DND-41 (cell line): ENCODE data around the gene PRODH.
"Not testable (repeated sequence)": the region's sequence is repeated elsewhere in the genome, so short reads cannot be mapped to it uniquely, and the experiment has no call there.

Experiments
- ATAC-seq: fragments of 200-7000 bp; cut with Tn5 transposase; 3 replicates; pipeline ENCODE4 v1.9.1; 2021; ENCODE audit warnings: low read depth; ENCODE audit not compliant: insufficient read depth
- DNase-seq: peaks from one replicate; pipeline ENCODE4 v3.0.0-alpha.2; 2020
- H2AFZ ChIP-seq: 2 replicates; pipeline ENCODE4 v1.6.0; 2012; ENCODE audit warnings: low read depth, low read length
- H3K27ac ChIP-seq: 2 replicates; pipeline ENCODE4 v1.5.1; 2012; ENCODE audit warnings: low read length, inconsistent platforms
- H3K27me3 ChIP-seq: fragments of 200-600 bp; sonication (generic); 2 replicates; pipeline ENCODE4 v1.6.0; 2012; ENCODE audit warnings: low read length, mild to moderate bottlenecking, inconsistent platforms; ENCODE audit not compliant: insufficient read depth, poor library complexity
- H3K36me3 ChIP-seq: 2 replicates; pipeline ENCODE4 v1.5.1; 2012; ENCODE audit warnings: low read length, inconsistent platforms; ENCODE audit not compliant: insufficient read depth
- H3K4me1 ChIP-seq: 2 replicates; pipeline ENCODE4 v1.5.1; 2012; ENCODE audit warnings: mild to moderate bottlenecking, low read length; ENCODE audit not compliant: insufficient read depth
- H3K4me2 ChIP-seq: 2 replicates; pipeline ENCODE4 v1.6.0; 2012; ENCODE audit warnings: mild to moderate bottlenecking, moderate library complexity, low read length, inconsistent platforms; ENCODE audit not compliant: insufficient read depth
- H3K4me3 ChIP-seq, 2 experiments: fragments of 200-600 bp in 1 of 2; shearing (Covaris generic) in 1 of 2; 2 replicates each; pipeline ENCODE4 v1.5.1; 2012 to 2016; ENCODE audit warnings: inconsistent platforms in 2 of 2, low read length in 2 of 2, mild to moderate bottlenecking in 2 of 2, low read depth in 1 of 2, moderate library complexity in 1 of 2
- H3K79me2 ChIP-seq: 2 replicates; pipeline ENCODE4 v1.6.0; 2012; ENCODE audit warnings: low read length, inconsistent platforms; ENCODE audit not compliant: insufficient read depth
- H3K9ac ChIP-seq: 2 replicates; pipeline ENCODE4 v1.6.0; 2012; ENCODE audit warnings: low read depth, mild to moderate bottlenecking, inconsistent platforms, low read length, moderate library complexity
- H3K9me3 ChIP-seq: 2 replicates; pipeline ENCODE4 v1.5.1; 2012; ENCODE audit warnings: low read length, moderate library complexity, mild to moderate bottlenecking, inconsistent platforms; ENCODE audit not compliant: insufficient read depth, severe bottlenecking
- H4K20me1 ChIP-seq: 2 replicates; pipeline ENCODE4 v1.6.0; 2012; ENCODE audit warnings: low read length; ENCODE audit not compliant: insufficient read depth
- EZH2 ChIP-seq: IDR thresholded peaks from 3 replicates; pipeline ENCODE4 v1.6.1; 2012; ENCODE audit warnings: borderline replicate concordance, low read depth, mild to moderate bottlenecking, moderate library complexity, low read length, inconsistent platforms; ENCODE audit not compliant: severe bottlenecking
- TF ChIP-seq, protein P1 (sequence below): IDR thresholded peaks from 2 replicates; pipeline ENCODE4 v1.5.1; 2012; ENCODE audit warnings: borderline replicate concordance, low read length, moderate library complexity, mild to moderate bottlenecking; ENCODE audit not compliant: poor library complexity, severe bottlenecking; ENCODE audit errors: extremely low read depth

Gene PRODH

DNA sequence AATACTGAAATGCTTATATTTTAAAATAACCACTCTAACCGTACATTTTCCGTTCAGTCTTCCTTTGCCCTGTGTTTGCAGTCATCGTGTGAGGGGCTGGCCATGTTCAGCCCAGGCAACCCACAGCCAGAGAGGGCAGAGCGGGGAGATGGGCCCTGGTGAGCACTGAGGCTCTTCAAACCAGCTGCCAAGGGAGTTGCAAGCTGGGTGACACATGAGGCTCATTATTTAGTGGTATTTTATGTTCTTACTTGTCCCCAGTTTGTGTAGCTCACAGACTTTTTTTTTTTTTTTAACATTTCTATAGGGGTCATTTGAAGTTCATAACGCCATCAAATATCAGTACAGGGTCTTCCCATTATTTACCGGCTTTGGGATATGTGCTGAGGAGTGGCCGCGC lies 48.0 kb downstream of the PRODH start:
- Histone ChIP-seq H2AFZ (no peak overlapping the region), H3K9ac (no peak overlapping the region), H3K36me3 (no peaks in the 10 kb centered on the region), H3K79me2 (no peaks in the 10 kb centered on the region), H3K27ac (no peak overlapping the region), H3K4me1 (no peaks in the 10 kb centered on the region), H4K20me1 (no peaks in the 10 kb centered on the region), H3K9me3 (no peaks in the 10 kb centered on the region), H3K27me3 (no peaks in the 10 kb centered on the region), H3K4me3 (no peak overlapping the region), H3K4me2 (no peak overlapping the region)
- no peak for TF ChIP-seq EZH2
- TF ChIP-seq, protein P1, sequence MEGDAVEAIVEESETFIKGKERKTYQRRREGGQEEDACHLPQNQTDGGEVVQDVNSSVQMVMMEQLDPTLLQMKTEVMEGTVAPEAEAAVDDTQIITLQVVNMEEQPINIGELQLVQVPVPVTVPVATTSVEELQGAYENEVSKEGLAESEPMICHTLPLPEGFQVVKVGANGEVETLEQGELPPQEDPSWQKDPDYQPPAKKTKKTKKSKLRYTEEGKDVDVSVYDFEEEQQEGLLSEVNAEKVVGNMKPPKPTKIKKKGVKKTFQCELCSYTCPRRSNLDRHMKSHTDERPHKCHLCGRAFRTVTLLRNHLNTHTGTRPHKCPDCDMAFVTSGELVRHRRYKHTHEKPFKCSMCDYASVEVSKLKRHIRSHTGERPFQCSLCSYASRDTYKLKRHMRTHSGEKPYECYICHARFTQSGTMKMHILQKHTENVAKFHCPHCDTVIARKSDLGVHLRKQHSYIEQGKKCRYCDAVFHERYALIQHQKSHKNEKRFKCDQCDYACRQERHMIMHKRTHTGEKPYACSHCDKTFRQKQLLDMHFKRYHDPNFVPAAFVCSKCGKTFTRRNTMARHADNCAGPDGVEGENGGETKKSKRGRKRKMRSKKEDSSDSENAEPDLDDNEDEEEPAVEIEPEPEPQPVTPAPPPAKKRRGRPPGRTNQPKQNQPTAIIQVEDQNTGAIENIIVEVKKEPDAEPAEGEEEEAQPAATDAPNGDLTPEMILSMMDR, result no peak
- no peak for DNase-seq
- no peak for ATAC-seq

DNA sequence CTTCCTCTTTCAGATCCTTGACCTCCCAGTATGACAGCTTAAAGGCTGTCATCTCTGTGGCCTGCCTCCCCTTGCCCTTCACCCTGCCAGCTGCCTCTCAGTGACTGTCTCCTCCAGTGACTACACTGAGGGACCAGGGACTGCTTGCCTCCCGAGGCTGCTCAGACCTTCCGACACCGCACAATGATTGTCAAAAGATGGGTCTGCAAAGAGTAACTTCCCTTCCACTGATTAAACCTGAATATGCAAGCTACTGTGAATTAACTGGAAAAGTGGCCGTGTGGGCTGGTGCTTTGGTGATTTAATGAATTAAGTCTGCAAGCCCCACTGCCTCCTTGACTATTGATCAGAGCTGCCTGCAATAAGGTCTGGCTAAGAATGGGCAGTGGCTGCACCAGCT lies 51.6 kb downstream of the PRODH start:
- DNase-seq, H3K9me3 ChIP-seq, H3K4me2 ChIP-seq, ATAC-seq, H3K27me3 ChIP-seq, H3K9ac ChIP-seq, H3K36me3 ChIP-seq, H3K4me3 ChIP-seq, H3K79me2 ChIP-seq, H3K27ac ChIP-seq, H4K20me1 ChIP-seq, H2AFZ ChIP-seq, H3K4me1 ChIP-seq: not testable (repeated sequence)

DNA sequence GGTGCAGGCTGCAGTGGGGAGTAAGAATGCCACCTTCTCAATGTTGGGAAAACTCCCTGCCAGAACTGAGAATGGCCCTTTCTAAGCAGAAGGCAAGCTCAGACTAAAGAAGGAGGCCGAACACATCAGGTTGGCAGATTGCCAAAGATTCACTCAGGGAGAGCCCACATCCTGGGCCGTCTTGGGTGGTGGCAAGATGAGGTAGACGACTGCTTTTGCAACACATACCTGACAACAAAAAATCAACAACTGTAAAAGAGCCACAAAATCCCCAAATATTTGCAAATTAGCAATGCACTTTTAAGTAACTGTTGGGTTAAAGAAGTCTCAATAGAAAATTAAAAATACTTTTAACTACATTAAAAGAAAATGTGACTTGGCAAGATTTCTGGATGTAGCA lies 54.8 kb downstream of the PRODH start:
- H3K9me3 ChIP-seq, H3K27ac ChIP-seq: not testable (repeated sequence)
- DNase-seq, result peak; percentile 90

More for the DNA sequence above, 54.8 kb downstream of the PRODH start:
- H2AFZ ChIP-seq, H4K20me1 ChIP-seq, H3K4me1 ChIP-seq, ATAC-seq, H3K79me2 ChIP-seq, H3K4me3 ChIP-seq, H3K36me3 ChIP-seq, H3K9ac ChIP-seq, H3K4me2 ChIP-seq, H3K27me3 ChIP-seq: not testable (repeated sequence)
